ENCODE measurements around the gene MAST4. TPM values are rescaled to one million over a fixed set of nuclear protein-coding genes. Genes with fewer than 3 reads are reported as not detected.

Gene MAST4
- total and polyA plus RNA-seq, 2 of the 4 experiments (the other 2 are of a cell fraction), result 4.8 to 6.8 TPM

DNA sequence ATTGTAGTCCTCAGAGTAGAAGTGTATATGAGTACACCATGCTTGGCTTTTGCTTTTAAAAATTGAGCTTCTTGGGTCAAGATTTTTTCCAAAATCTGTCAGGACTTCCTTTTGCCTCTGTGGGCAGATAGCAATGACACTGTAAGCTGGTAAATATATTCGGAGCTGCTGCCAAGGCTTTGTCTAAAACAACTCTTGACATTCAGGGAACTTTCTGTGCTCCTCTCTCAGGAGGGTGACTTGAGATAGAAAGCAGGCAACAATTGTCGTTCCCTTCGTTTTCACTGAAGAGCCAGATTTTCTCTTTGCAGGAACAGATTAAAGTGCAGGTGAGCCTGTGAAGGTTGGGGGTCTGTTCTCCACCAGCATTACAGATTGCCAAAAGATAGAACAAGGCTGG lies 230.5 kb downstream of the MAST4 start:
- no peak for ATAC-seq (ENCODE audit: low read depth)
- BruUV-seq (replicated peaks), result no TSS peak

More for the DNA sequence above, 230.5 kb downstream of the MAST4 start:
- Histone ChIP-seq H3K9me1 (ENCODE audit: insufficient read depth, low read length) (no peaks in the 10 kb centered on the region), H3K27me3 (ENCODE audit: control insufficient read depth, insufficient read depth, low read length) (peaks cover 21% of the 10 kb centered on the region), H2AK9ac (replicated peaks; ENCODE audit: low read depth, low read length, poor library complexity) (no peak overlapping the region), H3K27ac (ENCODE audit: insufficient read depth, low read length) (no peak overlapping the region), H2BK120ac (ENCODE audit: low read depth, low read length) (no peak overlapping the region), H2AK5ac (ENCODE audit: low read depth, low read length) (no peak overlapping the region), H2BK15ac (ENCODE audit: low read depth, low read length) (no peak overlapping the region), H3K9ac (ENCODE audit: low read depth, low read length) (no peak overlapping the region), H3K4ac (ENCODE audit: low read depth, low read length) (no peak overlapping the region), H3K4me3 (ENCODE audit: insufficient read depth, low read depth, low read length) (no peak overlapping the region), H2BK5ac (ENCODE audit: low read depth, low read length, poor library complexity, severe bottlenecking) (no peak overlapping the region), H3K23ac (ENCODE audit: low read depth, low read length) (no peak overlapping the region), H3K4me1 (ENCODE audit: control insufficient read depth, insufficient read depth, low read length) (no peaks in the 10 kb centered on the region; the same call in 1 of the 2 replicates), H3K14ac (replicated peaks; ENCODE audit: low read depth, low read length) (no peak overlapping the region), H2BK20ac (ENCODE audit: low read depth, low read length) (no peak overlapping the region), H4K20me1 (ENCODE audit: insufficient read depth, low read length) (no peaks in the 10 kb centered on the region), H3K9me3 (ENCODE audit: control insufficient read depth, insufficient read depth, low read length) (no peaks in the 10 kb centered on the region), H4K91ac (ENCODE audit: insufficient read depth, low read depth, low read length) (no peak overlapping the region), H3K18ac (ENCODE audit: low read depth, low read length) (no peak overlapping the region), H4K8ac (ENCODE audit: low read depth in 2 of 2, low read length in 2 of 2) (no peak overlapping the region), H3K4me2 (ENCODE audit: low read depth, low read length) (no peak overlapping the region), H3K36me3 (ENCODE audit: control insufficient read depth, insufficient read depth, low read length) (no peaks in the 10 kb centered on the region), H3K79me1 (ENCODE audit: low read depth in 1 of 2, low read length in 2 of 2) (no peaks in the 10 kb centered on the region), H4K5ac (ENCODE audit: low read depth, low read length) (no peak overlapping the region), H2AFZ (replicated peaks; ENCODE audit: low read length, poor library complexity) (no peak overlapping the region), H3K56ac (ENCODE audit: extremely low read depth, insufficient read depth, low read length) (no peak overlapping the region)
- intact Hi-C loops (cut with micrococcal nuclease) (loop anchor here (10.0 kb wide), 1 partner anchor 138 kb away; no protein-coding TSS in a partner anchor), dilution Hi-C loops (cut with HindIII; ENCODE audit: low sequenced_read_pairs, unreplicated experiment) (no loop called here), in situ Hi-C loops (cut with MboI; ENCODE audit: low sequenced_read_pairs) (no loop called here)
- no peak for TF ChIP-seq RCOR1 (IDR thresholded peaks at IDR 0.05; ENCODE audit: insufficient replicate concordance, low read length)
- no peak for TF ChIP-seq RFX5 (IDR thresholded peaks at IDR 0.05; ENCODE audit: low read depth, low read length)
- no peak for TF ChIP-seq CHD1 (IDR thresholded peaks at IDR 0.05; ENCODE audit: low read depth, low read length)
- TF ChIP-seq BHLHE40 (IDR thresholded peaks at IDR 0.05; ENCODE audit: low read depth, low read length), result no peak
- CTCF ChIA-PET, result no interaction called here
- 33% methylated on average over 1 of the region's 3 CpGs; no CpG with 5 or more reads in 1 of the 2 experiments for WGBS, 2 experiments (ENCODE audit: extremely low coverage in 2 of 2, insufficient read length in 1 of 2)
- POLR2A ChIA-PET (ENCODE audit: unreplicated experiment), result no interaction called here
- no peak for DNase-seq

All from IMR-90 (cell line).